Measurements from ENCODE around the gene SHB. TPM values are rescaled to one million over a fixed set of nuclear protein-coding genes. Genes with fewer than 3 reads are reported as not detected.

The SHB gene
- total RNA-seq, 1 donor from 2014 or later = 13.3 TPM

GRCh38 chr9:38010918-38011704 lies 57.9 kb downstream of the SHB start:
- no peak for DNase-seq (ENCODE audit: low read depth)

GRCh38 chr9:38009990-38010389 lies 59.0 kb downstream of the SHB start:
- DNase-seq (ENCODE audit: low read depth) = no peak

GRCh38 chr9:38009035-38009501 lies 60.0 kb downstream of the SHB start:
- DNase-seq (ENCODE audit: low read depth) = peak; percentile 86

- peak; percentile 64 for DNase-seq (ENCODE audit: low read depth)
Measured at GRCh38 chr9:38008168-38009034, 60.6 kb downstream of the SHB start.

- no peak for DNase-seq (ENCODE audit: low read depth)
Measured at GRCh38 chr9:38007016-38007415, 62.0 kb downstream of the SHB start.

GRCh38 chr9:38006163-38006562 lies 62.9 kb downstream of the SHB start:
- no peak for DNase-seq (ENCODE audit: low read depth)

- DNase-seq (ENCODE audit: low read depth) = peak; percentile 62
Measured at GRCh38 chr9:38004809-38005560, 64.0 kb downstream of the SHB start.

GRCh38 chr9:38003946-38004808 lies 64.8 kb downstream of the SHB start:
- DNase-seq (ENCODE audit: low read depth) = no peak

- DNase-seq (ENCODE audit: low read depth) = no peak
Measured at GRCh38 chr9:38003230-38003629, 65.8 kb downstream of the SHB start.

- no peak for DNase-seq (ENCODE audit: low read depth)
Measured at GRCh38 chr9:38001430-38001829, 67.6 kb downstream of the SHB start.

GRCh38 chr9:38000735-38001134 lies 68.3 kb downstream of the SHB start:
- DNase-seq (ENCODE audit: low read depth) = no peak

- DNase-seq (ENCODE audit: low read depth) = no peak
Measured at GRCh38 chr9:38000332-38000731, 68.7 kb downstream of the SHB start.

- no peak for DNase-seq (ENCODE audit: low read depth)
Measured at GRCh38 chr9:37999588-38000189, 69.3 kb downstream of the SHB start.

- no peak for DNase-seq (ENCODE audit: low read depth)
Measured at GRCh38 chr9:37998881-37999587, 70.0 kb downstream of the SHB start.

- no peak for DNase-seq (ENCODE audit: low read depth)
Measured at GRCh38 chr9:37997636-37998374, 71.2 kb downstream of the SHB start.

- no peak for DNase-seq (ENCODE audit: low read depth)
Measured at GRCh38 chr9:37996819-37997217, 72.2 kb downstream of the SHB start.

- DNase-seq (ENCODE audit: low read depth) = peak; percentile 51
Measured at GRCh38 chr9:37995961-37996818, 72.8 kb downstream of the SHB start.

GRCh38 chr9:37995348-37995737 lies 73.7 kb downstream of the SHB start:
- no peak for DNase-seq (ENCODE audit: low read depth)

Data from myocyte (in vitro differentiated cells).